IPS DF 4.7 (cell line): ENCODE results near the gene FAM199X.

Experiments used
- DNase-seq: peaks from one replicate; pipeline ENCODE4 v3.0.0-alpha.2; 2013; ENCODE audit warnings: low spot score; ENCODE audit errors: extremely low read depth

The FAM199X gene

GRCh38 chrX:104165894-104166734 lies at the start of gene FAM199X:
Gene FAM199X, plus strand, starts transcription at chrX:104166453. Its CDS starts 333 bp downstream, at chrX:104166786.
- DNase-seq, result no peak

GRCh38 chrX:104117759-104118158 lies 48.5 kb upstream of the FAM199X start:
- no peak for DNase-seq

- no peak for DNase-seq
Observed at GRCh38 chrX:104118765-104119164, 47.5 kb upstream of the FAM199X start.

GRCh38 chrX:104122829-104123228 lies 43.4 kb upstream of the FAM199X start:
- DNase-seq, result no peak

- no peak for DNase-seq
Observed at GRCh38 chrX:104126856-104127255, 39.4 kb upstream of the FAM199X start.

GRCh38 chrX:104130808-104131207 lies 35.4 kb upstream of the FAM199X start:
- no peak for DNase-seq

- DNase-seq, result no peak
Observed at GRCh38 chrX:104134583-104135261, 31.5 kb upstream of the FAM199X start.

GRCh38 chrX:104135677-104136076 lies 30.6 kb upstream of the FAM199X start:
- DNase-seq, result no peak

- no peak for DNase-seq
Observed at GRCh38 chrX:104136241-104137019, 29.8 kb upstream of the FAM199X start.

- DNase-seq, result no peak
Observed at GRCh38 chrX:104137496-104137895, 28.8 kb upstream of the FAM199X start.

- DNase-seq, result no peak
Observed at GRCh38 chrX:104141087-104141760, 25.0 kb upstream of the FAM199X start.

- no peak for DNase-seq
Observed at GRCh38 chrX:104151037-104151436, 15.2 kb upstream of the FAM199X start.

- DNase-seq, result no peak
Observed at GRCh38 chrX:104156630-104157529, 9.4 kb upstream of the FAM199X start, which contains the start of gene SLC25A53. Gene SLC25A53, minus strand, starts transcription at chrX:104157009. Its CDS starts 51,752 bp downstream, at chrX:104105257.

- DNase-seq, result no peak
Observed at GRCh38 chrX:104166735-104167436, 633 bp downstream of the FAM199X start.

- no peak for DNase-seq
Observed at GRCh38 chrX:104168127-104168526, 1.9 kb downstream of the FAM199X start.

- no peak for DNase-seq
Observed at GRCh38 chrX:104172121-104172520, 5.9 kb downstream of the FAM199X start.

- DNase-seq, result no peak
Observed at GRCh38 chrX:104172788-104173187, 6.5 kb downstream of the FAM199X start.

- DNase-seq, result no peak
Observed at GRCh38 chrX:104173841-104174240, 7.6 kb downstream of the FAM199X start.

- DNase-seq, result no peak
Observed at GRCh38 chrX:104183685-104184084, 17.4 kb downstream of the FAM199X start.

- no peak for DNase-seq
Observed at GRCh38 chrX:104187931-104188330, 21.7 kb downstream of the FAM199X start.
